Endodermal cell (in vitro differentiated cells): ENCODE data around the gene ZNF391. TPM values are rescaled to one million over a fixed set of nuclear protein-coding genes. Genes with fewer than 3 reads are reported as not detected.

Source experiments
- DNase-seq: peaks from one replicate; pipeline ENCODE4 v3.0.0-alpha.2; 2017
- H3K27ac ChIP-seq: 2 replicates; pipeline ENCODE4 v1.5.1; 2013; ENCODE audit warnings: mild to moderate bottlenecking, low read depth, low read length, moderate library complexity
- H3K27me3 ChIP-seq: 2 replicates; pipeline ENCODE4 v1.6.1; 2013; ENCODE audit warnings: mild to moderate bottlenecking, low read length, moderate library complexity; ENCODE audit not compliant: insufficient read depth, control insufficient read depth, poor library complexity, severe bottlenecking
- H3K36me3 ChIP-seq: 2 replicates; pipeline ENCODE4 v1.7.0; 2013; ENCODE audit warnings: mild to moderate bottlenecking, low read length, moderate library complexity; ENCODE audit not compliant: control insufficient read depth, insufficient read depth
- H3K4me1 ChIP-seq: one replicate; pipeline ENCODE4 v1.7.0; 2013; ENCODE audit warnings: low read length; ENCODE audit not compliant: control insufficient read depth, insufficient read depth
- H3K4me3 ChIP-seq: 2 replicates; pipeline ENCODE4 v1.5.1; 2013; ENCODE audit warnings: mild to moderate bottlenecking, low read length, moderate library complexity
- H3K9ac ChIP-seq: 2 replicates; pipeline ENCODE4 v1.6.1; 2013; ENCODE audit warnings: mild to moderate bottlenecking, low read length, moderate library complexity; ENCODE audit not compliant: poor library complexity, severe bottlenecking; ENCODE audit errors: extremely low read depth
- H3K9me3 ChIP-seq: 2 replicates; pipeline ENCODE4 v1.6.1; 2013; ENCODE audit warnings: mild to moderate bottlenecking, low read length, moderate library complexity; ENCODE audit not compliant: control insufficient read depth
- H3K27ac Mint-ChIP-seq: 2 replicates; pipeline ENCODE4 v1.8.0; 2020; ENCODE audit warnings: mixed read lengths
- H3K27me3 Mint-ChIP-seq: 2 replicates; pipeline ENCODE4 v1.8.0; 2021; ENCODE audit warnings: mild to moderate bottlenecking, mixed read lengths; ENCODE audit not compliant: insufficient read depth
- H3K36me3 Mint-ChIP-seq: 2 replicates; pipeline ENCODE4 v1.8.0; 2020; ENCODE audit warnings: low read depth, mixed read lengths
- H3K4me1 Mint-ChIP-seq: 2 replicates; pipeline ENCODE4 v1.8.0; 2020; ENCODE audit warnings: mixed read lengths
- H3K4me3 Mint-ChIP-seq: 2 replicates; pipeline ENCODE4 v1.8.0; 2020; ENCODE audit warnings: mild to moderate bottlenecking, moderate library complexity, mixed read lengths
- H3K9me3 Mint-ChIP-seq: 2 replicates; pipeline ENCODE4 v1.8.0; 2020; ENCODE audit warnings: mild to moderate bottlenecking, mixed read lengths
- WGBS, 2 experiments: methylation state at CpG; one replicate each; pipeline versions ENCODE4 v1.1.5 to v1.1.7; 2013; ENCODE audit warnings: missing lambda C conversion rate in 2 of 2, mixed read lengths in 1 of 2; ENCODE audit not compliant: insufficient coverage in 1 of 2, insufficient read length in 1 of 2; 5-methylcytosine and 5-hydroxymethylcytosine counted together
- total RNA-seq, 2 donors: library from RNA; stranded (reverse); fragmentation: NEBNext Ultra II Directional in 1 of 2; extraction: Animal tissue kit (Norgen Biotek cat#: 25700) in 1 of 2; gene quantifications; 2 replicates in 1 of 2; 3 replicates in 1 of 2; pipeline ENCODE4 v1.2.1, GENCODE V29; 2021
- TF ChIP-seq, protein P1 (sequence below): fragments of 200-600 bp; sonication (generic); conservative IDR thresholded peaks from 2 replicates; pipeline ENCODE4 v1.5.0; 2021; ENCODE audit warnings: antibody characterized with exemption, mild to moderate bottlenecking

Gene ZNF391
- total RNA-seq, 2 donors from 2014 or later = 8.6 to 9.2 TPM

DNA sequence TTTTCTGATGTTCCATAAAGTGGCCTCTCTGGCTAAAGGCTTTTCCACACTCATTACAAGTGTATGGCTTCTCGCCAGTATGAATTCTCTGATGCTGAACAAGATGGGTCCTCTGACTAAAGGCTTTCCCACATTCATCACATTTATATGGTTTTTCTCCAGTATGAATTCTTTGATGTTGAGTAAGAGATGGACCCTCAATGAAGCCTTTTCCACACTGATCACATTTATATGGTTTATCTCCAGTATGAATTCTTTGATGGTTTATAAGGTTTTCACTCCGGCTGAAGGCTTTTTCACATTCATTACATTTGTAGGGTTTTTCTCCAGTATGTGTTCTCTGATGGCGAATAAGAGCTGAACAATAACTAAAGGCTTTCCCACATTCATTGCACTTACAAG is 63.9 kb downstream of the ZNF391 start:
- Mint-ChIP-seq H3K27me3 (no peaks in the 10 kb centered on the region), H3K4me3 (no peak overlapping the region), H3K4me1 (no peaks in the 10 kb centered on the region), H3K36me3 (peaks cover 91% of the 10 kb centered on the region), H3K9me3 (peaks cover 98% of the 10 kb centered on the region), H3K27ac (no peak overlapping the region)
- DNase-seq = no peak
- Histone ChIP-seq H3K9me3 (peaks cover 99% of the 10 kb centered on the region), H3K27me3 (no peaks in the 10 kb centered on the region), H3K4me3 (peak overlapping the region; percentile 61), H3K9ac (no peak overlapping the region), H3K36me3 (peaks cover 80% of the 10 kb centered on the region), H3K27ac (no peak overlapping the region), H3K4me1 (no peaks in the 10 kb centered on the region)
- TF ChIP-seq, protein P1, sequence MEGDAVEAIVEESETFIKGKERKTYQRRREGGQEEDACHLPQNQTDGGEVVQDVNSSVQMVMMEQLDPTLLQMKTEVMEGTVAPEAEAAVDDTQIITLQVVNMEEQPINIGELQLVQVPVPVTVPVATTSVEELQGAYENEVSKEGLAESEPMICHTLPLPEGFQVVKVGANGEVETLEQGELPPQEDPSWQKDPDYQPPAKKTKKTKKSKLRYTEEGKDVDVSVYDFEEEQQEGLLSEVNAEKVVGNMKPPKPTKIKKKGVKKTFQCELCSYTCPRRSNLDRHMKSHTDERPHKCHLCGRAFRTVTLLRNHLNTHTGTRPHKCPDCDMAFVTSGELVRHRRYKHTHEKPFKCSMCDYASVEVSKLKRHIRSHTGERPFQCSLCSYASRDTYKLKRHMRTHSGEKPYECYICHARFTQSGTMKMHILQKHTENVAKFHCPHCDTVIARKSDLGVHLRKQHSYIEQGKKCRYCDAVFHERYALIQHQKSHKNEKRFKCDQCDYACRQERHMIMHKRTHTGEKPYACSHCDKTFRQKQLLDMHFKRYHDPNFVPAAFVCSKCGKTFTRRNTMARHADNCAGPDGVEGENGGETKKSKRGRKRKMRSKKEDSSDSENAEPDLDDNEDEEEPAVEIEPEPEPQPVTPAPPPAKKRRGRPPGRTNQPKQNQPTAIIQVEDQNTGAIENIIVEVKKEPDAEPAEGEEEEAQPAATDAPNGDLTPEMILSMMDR = no peak
- 94% methylated on average over 3 of the region's 3 CpGs; no CpG with 5 or more reads in 1 of the 2 experiments for WGBS, 2 experiments

Other genes starting within 250 kb of the ZNF391 start
- 10 to 100 TPM; 12.5 to 14.1 TPM for gene PRSS16, start 141.1 kb upstream of the ZNF391 start, total RNA-seq
- gene POM121L2, start 76.5 kb upstream of the ZNF391 start, total RNA-seq = under 1 TPM in 1 of 2 donors, not detected in 1; 0.20 TPM
- gene ZNF184, start 84.3 kb downstream of the ZNF391 start, total RNA-seq = 10 to 100 TPM in 1 of 2 donors, 1 to 10 TPM in 1; 9.2 to 16.5 TPM